ENCODE results near the gene RNF168. TPM values are rescaled to one million over a fixed set of nuclear protein-coding genes. Genes with fewer than 3 reads are reported as not detected.
A peak's percentile ranks its signal among the peaks of the same experiment; 100 is the strongest.
"Not testable (repeated sequence)": the region's sequence is repeated elsewhere in the genome, so short reads cannot be mapped to it uniquely, and the experiment has no call there.

Gene RNF168
- total RNA-seq, 2 donors from 2014 or later: 22.2 to 29.9 TPM

- Mint-ChIP-seq H3K27me3 (no peaks in the 10 kb centered on the region), H3K4me3 (no peak overlapping the region), H3K4me1 (ENCODE audit: low read depth in 2 of 2) (no peaks in the 10 kb centered on the region), H3K36me3 (peaks cover 13% of the 10 kb centered on the region), H3K9me3 (peaks cover 13% of the 10 kb centered on the region), H3K27ac (no peak overlapping the region)
- DNase-seq (ENCODE audit: low spot score) (no peak), ATAC-seq (no peak)
Observed at GRCh38 chr3:196525141-196525540, 21.6 kb upstream of the RNF168 start.

GRCh38 chr3:196524527-196524926 lies 21.0 kb upstream of the RNF168 start:
- no peaks in the 10 kb centered on the region for H3K27me3 Mint-ChIP-seq
- DNase-seq (ENCODE audit: low spot score) (no peak), ATAC-seq (no peak)
- H3K27ac Mint-ChIP-seq: no peak overlapping the region
- peaks cover 15% of the 10 kb centered on the region for H3K9me3 Mint-ChIP-seq
- no peaks in the 10 kb centered on the region for H3K4me1 Mint-ChIP-seq (ENCODE audit: low read depth in 2 of 2)
- no peak overlapping the region for H3K4me3 Mint-ChIP-seq
- H3K36me3 Mint-ChIP-seq: peaks cover 19% of the 10 kb centered on the region

- H3K27me3 Mint-ChIP-seq: no peaks in the 10 kb centered on the region
- ATAC-seq: no peak
Observed at GRCh38 chr3:196523841-196524240, 20.3 kb upstream of the RNF168 start.

GRCh38 chr3:196521291-196521690 lies 17.7 kb upstream of the RNF168 start:
- not testable (repeated sequence) for ATAC-seq; H3K4me1 Mint-ChIP-seq (ENCODE audit: low read depth in 2 of 2); H3K4me3 Mint-ChIP-seq; DNase-seq (ENCODE audit: low spot score); H3K27me3 Mint-ChIP-seq; H3K27ac Mint-ChIP-seq
- Mint-ChIP-seq H3K36me3 (peaks cover 32% of the 10 kb centered on the region), H3K9me3 (peaks cover 15% of the 10 kb centered on the region)

More at GRCh38 chr3:196523841-196524240, 20.3 kb upstream of the RNF168 start:
- no peak overlapping the region for H3K4me3 Mint-ChIP-seq
- peaks cover 26% of the 10 kb centered on the region for H3K36me3 Mint-ChIP-seq
- H3K27ac Mint-ChIP-seq: no peak overlapping the region
- no peaks in the 10 kb centered on the region for H3K4me1 Mint-ChIP-seq (ENCODE audit: low read depth in 2 of 2)
- peaks cover 15% of the 10 kb centered on the region for H3K9me3 Mint-ChIP-seq
- no peak for DNase-seq (ENCODE audit: low spot score)

GRCh38 chr3:196519718-196520082 lies 16.1 kb upstream of the RNF168 start:
- H3K9me3 Mint-ChIP-seq: peaks cover 15% of the 10 kb centered on the region
- no peak overlapping the region for H3K27ac Mint-ChIP-seq
- H3K27me3 Mint-ChIP-seq: peaks cover 2 to 16% of the 10 kb centered on the region in 2 donors
- no peak for ATAC-seq
- H3K4me3 Mint-ChIP-seq: no peak overlapping the region
- peaks cover 32% of the 10 kb centered on the region for H3K36me3 Mint-ChIP-seq
- H3K4me1 Mint-ChIP-seq (ENCODE audit: low read depth in 2 of 2): no peaks in the 10 kb centered on the region
- DNase-seq (ENCODE audit: low spot score): no peak

GRCh38 chr3:196518966-196519717 lies 15.6 kb upstream of the RNF168 start:
- Mint-ChIP-seq H3K9me3 (peaks cover 15% of the 10 kb centered on the region), H3K4me3 (no peak overlapping the region), H3K27ac (no peak overlapping the region), H3K36me3 (peaks cover 32% of the 10 kb centered on the region), H3K27me3 (peaks cover 2 to 20% of the 10 kb centered on the region in 2 donors), H3K4me1 (ENCODE audit: low read depth in 2 of 2) (no peaks in the 10 kb centered on the region)
- ATAC-seq (peak in 1 of 2 donors; percentile 71), DNase-seq (ENCODE audit: low spot score) (peak; percentile 76)

- Mint-ChIP-seq H3K4me1 (ENCODE audit: low read depth in 2 of 2) (no peaks in the 10 kb centered on the region), H3K27me3 (peaks cover 5 to 26% of the 10 kb centered on the region in 2 donors), H3K4me3 (no peak overlapping the region), H3K27ac (no peak overlapping the region), H3K9me3 (peaks cover 15% of the 10 kb centered on the region), H3K36me3 (peaks cover 36% of the 10 kb centered on the region)
- ATAC-seq (no peak), DNase-seq (ENCODE audit: low spot score) (no peak)
Observed at GRCh38 chr3:196517919-196518318, 14.4 kb upstream of the RNF168 start.

GRCh38 chr3:196517162-196517800 lies 13.7 kb upstream of the RNF168 start:
- Mint-ChIP-seq H3K36me3 (peaks cover 36% of the 10 kb centered on the region), H3K9me3 (peaks cover 15% of the 10 kb centered on the region)

GRCh38 chr3:196514913-196515621 lies 11.5 kb upstream of the RNF168 start, which contains the start of gene SMCO1:
Gene SMCO1 (minus strand): TSS chr3:196515346. CDS start chr3:196515209, 137 bp downstream.
- ATAC-seq: no peak
- H3K9me3 Mint-ChIP-seq: peaks cover under 1% of the 10 kb centered on the region
- no peak within 1 kb of the TSS for H3K4me3 Mint-ChIP-seq
- H3K27ac Mint-ChIP-seq: no peak within 1 kb of the TSS
- peaks cover 14 to 26% of the 10 kb centered on the region in 2 donors for H3K27me3 Mint-ChIP-seq
- H3K36me3 Mint-ChIP-seq: peaks cover 22% of the 10 kb centered on the region
- no peak for DNase-seq (ENCODE audit: low spot score)
- H3K4me1 Mint-ChIP-seq (ENCODE audit: low read depth in 2 of 2): peaks cover 0 to 4% of the 10 kb centered on the region in 2 donors

More at GRCh38 chr3:196517162-196517800, 13.7 kb upstream of the RNF168 start:
- no peak for DNase-seq (ENCODE audit: low spot score)
- Mint-ChIP-seq H3K27me3 (peaks cover 5 to 26% of the 10 kb centered on the region in 2 donors), H3K4me1 (ENCODE audit: low read depth in 2 of 2) (no peaks in the 10 kb centered on the region), H3K27ac (no peak overlapping the region), H3K4me3 (no peak overlapping the region)
- no peak for ATAC-seq

- Mint-ChIP-seq H3K27me3 (peaks cover 14 to 26% of the 10 kb centered on the region in 2 donors), H3K36me3 (peaks cover 15% of the 10 kb centered on the region), H3K4me1 (ENCODE audit: low read depth in 2 of 2) (peaks cover 0 to 4% of the 10 kb centered on the region in 2 donors), H3K9me3 (no peaks in the 10 kb centered on the region), H3K4me3 (no peak overlapping the region), H3K27ac (no peak overlapping the region)
- DNase-seq (ENCODE audit: low spot score) (no peak), ATAC-seq (no peak)
Observed at GRCh38 chr3:196514350-196514716, 10.8 kb upstream of the RNF168 start.

GRCh38 chr3:196513697-196514349 lies 10.3 kb upstream of the RNF168 start:
- Mint-ChIP-seq H3K4me1 (ENCODE audit: low read depth in 2 of 2) (peaks cover 0 to 4% of the 10 kb centered on the region in 2 donors), H3K36me3 (peaks cover 10% of the 10 kb centered on the region), H3K27ac (no peak overlapping the region), H3K27me3 (peaks cover 14 to 26% of the 10 kb centered on the region in 2 donors), H3K4me3 (no peak overlapping the region), H3K9me3 (no peaks in the 10 kb centered on the region)
- DNase-seq (ENCODE audit: low spot score) (no peak), ATAC-seq (no peak)

GRCh38 chr3:196511646-196512425 lies 8.3 kb upstream of the RNF168 start:
- not testable (repeated sequence) for DNase-seq (ENCODE audit: low spot score); ATAC-seq; H3K36me3 Mint-ChIP-seq; H3K4me3 Mint-ChIP-seq; H3K27ac Mint-ChIP-seq; H3K4me1 Mint-ChIP-seq (ENCODE audit: low read depth in 2 of 2); H3K9me3 Mint-ChIP-seq
- peaks cover 14 to 26% of the 10 kb centered on the region in 2 donors for H3K27me3 Mint-ChIP-seq

GRCh38 chr3:196511108-196511507 lies 7.5 kb upstream of the RNF168 start:
- H3K9me3 Mint-ChIP-seq; H3K4me1 Mint-ChIP-seq (ENCODE audit: low read depth in 2 of 2); H3K36me3 Mint-ChIP-seq; H3K27ac Mint-ChIP-seq; DNase-seq (ENCODE audit: low spot score); H3K4me3 Mint-ChIP-seq; ATAC-seq: not testable (repeated sequence)
- H3K27me3 Mint-ChIP-seq: peaks cover 14 to 21% of the 10 kb centered on the region in 2 donors

All from natural killer cell treated with Interleukin-12 subunit alpha and Interleukin-12 subunit beta and Interleukin-15 and Interleukin-18, amount 100 ng/mL, for 72 hours (primary cell).